ENCODE data around the gene RASA3.

The RASA3 gene

GRCh38 chr13:114007566-114007965 is 124.9 kb downstream of the RASA3 start:
- no peak for TF ChIP-seq CTCF (IDR thresholded peaks at IDR 0.05)
- Histone ChIP-seq H3K36me3 (peaks cover 48% of the 10 kb centered on the region), H3K27ac (no peak overlapping the region), H3K9me3 (no peaks in the 10 kb centered on the region), H3K4me3 (ENCODE audit: low read depth in 1 of 2, low read length in 1 of 2) (no peak overlapping the region), H3K4me1 (ENCODE audit: control insufficient read depth in 1 of 2, insufficient read depth in 1 of 2, low read depth in 1 of 2, low read length in 1 of 2) (no peaks in the 10 kb centered on the region), H3K27me3 (no peaks in the 10 kb centered on the region)

- H3K4me3 ChIP-seq (ENCODE audit: low read depth in 1 of 2, low read length in 1 of 2) = no peak overlapping the region
- H3K36me3 ChIP-seq = peaks cover 48% of the 10 kb centered on the region
- no peaks in the 10 kb centered on the region for H3K9me3 ChIP-seq
- H3K4me1 ChIP-seq (ENCODE audit: control insufficient read depth in 1 of 2, insufficient read depth in 1 of 2, low read depth in 1 of 2, low read length in 1 of 2) = no peaks in the 10 kb centered on the region
- no peak for TF ChIP-seq CTCF (IDR thresholded peaks at IDR 0.05)
- no peak overlapping the region for H3K27ac ChIP-seq
- H3K27me3 ChIP-seq = no peaks in the 10 kb centered on the region
Observed at GRCh38 chr13:114005206-114005724, 127.2 kb downstream of the RASA3 start.

DNA sequence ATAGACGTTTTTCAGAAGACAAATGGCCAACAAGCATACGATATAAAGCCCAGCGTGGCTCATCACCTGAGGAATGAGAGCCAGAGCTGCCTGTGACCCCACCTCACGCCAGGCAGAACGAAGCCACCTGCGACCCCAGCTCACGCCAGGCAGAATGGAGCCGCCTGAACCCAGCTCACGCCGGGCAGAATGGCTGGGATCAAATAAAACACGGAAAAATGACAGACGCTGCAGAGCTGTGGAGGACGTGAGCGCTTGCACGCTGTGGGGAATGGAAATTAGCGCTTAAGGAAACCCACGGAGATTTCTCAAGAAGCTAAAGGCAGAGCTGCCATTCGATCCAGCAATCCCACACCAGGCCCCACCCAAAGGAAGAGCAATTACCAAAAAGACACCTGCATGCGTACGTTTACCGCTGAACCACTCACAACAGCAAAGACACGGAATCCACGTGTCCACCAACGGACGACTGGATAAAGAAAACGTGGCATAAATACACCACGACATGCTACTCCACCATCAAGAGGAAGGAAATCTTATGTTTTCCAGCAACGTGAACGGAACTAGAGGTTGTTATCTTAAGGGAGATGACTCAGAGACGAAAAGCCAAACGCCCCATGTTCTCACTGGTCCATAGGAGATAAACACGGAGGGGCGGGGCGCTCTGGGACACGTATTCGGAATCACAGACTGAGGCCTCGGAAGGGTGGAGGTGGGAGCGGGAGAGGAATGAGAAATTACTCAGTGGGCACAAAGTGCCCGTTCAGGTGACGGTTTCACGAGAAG is 127.8 kb downstream of the RASA3 start:
- Histone ChIP-seq H3K4me1 (ENCODE audit: control insufficient read depth in 1 of 2, insufficient read depth in 1 of 2, low read depth in 1 of 2, low read length in 1 of 2) (no peaks in the 10 kb centered on the region), H3K36me3 (peaks cover 44% of the 10 kb centered on the region), H3K27ac (no peak overlapping the region), H3K4me3 (ENCODE audit: low read depth in 1 of 2, low read length in 1 of 2) (no peak overlapping the region), H3K27me3 (no peaks in the 10 kb centered on the region), H3K9me3 (no peaks in the 10 kb centered on the region)
- no peak for TF ChIP-seq CTCF (IDR thresholded peaks at IDR 0.05)

DNA sequence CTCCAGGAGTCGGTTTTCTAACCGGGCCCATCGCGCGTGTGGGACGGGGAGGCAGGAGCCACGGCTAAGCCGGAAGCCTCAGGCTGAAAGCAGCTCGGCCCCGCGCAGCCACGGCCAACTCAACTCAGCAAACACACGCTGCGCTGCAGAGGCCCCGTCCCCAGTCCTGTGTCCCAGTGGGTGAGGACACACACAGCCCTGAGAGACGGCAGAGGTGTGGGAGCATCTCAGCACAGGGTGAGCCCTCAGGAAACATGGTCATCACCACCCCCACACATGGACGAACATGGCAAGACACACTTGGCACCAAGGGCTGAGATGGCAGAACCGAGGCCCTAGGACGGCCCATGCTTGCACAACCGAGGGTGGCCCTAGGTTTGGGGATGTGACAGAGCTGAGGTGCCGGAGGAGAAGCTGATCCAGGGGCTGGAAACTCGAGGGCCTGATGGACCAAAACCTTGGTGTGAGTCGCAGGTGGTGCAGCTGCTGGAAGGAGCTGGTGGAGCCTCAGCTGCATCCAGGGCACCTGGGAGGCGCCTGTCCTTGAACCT is 129.6 kb downstream of the RASA3 start:
- Histone ChIP-seq H3K9me3 (no peaks in the 10 kb centered on the region), H3K4me1 (ENCODE audit: control insufficient read depth in 1 of 2, insufficient read depth in 1 of 2, low read depth in 1 of 2, low read length in 1 of 2) (no peaks in the 10 kb centered on the region), H3K27ac (no peak overlapping the region), H3K4me3 (ENCODE audit: low read depth in 1 of 2, low read length in 1 of 2) (no peak overlapping the region), H3K27me3 (no peaks in the 10 kb centered on the region), H3K36me3 (peaks cover 52% of the 10 kb centered on the region)
- TF ChIP-seq CTCF (IDR thresholded peaks at IDR 0.05) = no peak

- Histone ChIP-seq H3K4me1 (ENCODE audit: control insufficient read depth in 1 of 2, insufficient read depth in 1 of 2, low read depth in 1 of 2, low read length in 1 of 2) (no peaks in the 10 kb centered on the region), H3K4me3 (ENCODE audit: low read depth in 1 of 2, low read length in 1 of 2) (no peak overlapping the region), H3K27me3 (no peaks in the 10 kb centered on the region), H3K36me3 (peaks cover 56% of the 10 kb centered on the region), H3K27ac (no peak overlapping the region), H3K9me3 (no peaks in the 10 kb centered on the region)
- TF ChIP-seq CTCF (IDR thresholded peaks at IDR 0.05) = no peak
Observed at GRCh38 chr13:114002009-114002544, 130.3 kb downstream of the RASA3 start.
